GM18499 (cell line): ENCODE results near the gene ALDOB.

Experiments used
- ATAC-seq: cut with Tn5 transposase; IDR thresholded peaks from one replicate; pipeline ENCODE4 v1.9.1; 2021; ENCODE audit warnings: moderate number of reproducible peaks; ENCODE audit not compliant: insufficient read depth, unreplicated experiment

Gene ALDOB

GRCh38 chr9:101435601-101436079, at the start of gene ALDOB:
TSS of gene ALDOB (minus strand) at chr9:101435774. CDS start at chr9:101430887, 4,887 bp downstream.
- ATAC-seq = no peak

- ATAC-seq = no peak
Observed at GRCh38 chr9:101484046-101484445, 48.5 kb upstream of the ALDOB start.

- no peak for ATAC-seq
Observed at GRCh38 chr9:101481261-101481660, 45.7 kb upstream of the ALDOB start.

- no peak for ATAC-seq
Observed at GRCh38 chr9:101480386-101480785, 44.8 kb upstream of the ALDOB start.

GRCh38 chr9:101479338-101480030, 43.9 kb upstream of the ALDOB start:
- no peak for ATAC-seq

GRCh38 chr9:101478906-101479305, 43.3 kb upstream of the ALDOB start:
- no peak for ATAC-seq

- ATAC-seq = no peak
Observed at GRCh38 chr9:101478444-101478843, 42.9 kb upstream of the ALDOB start.

- no peak for ATAC-seq
Observed at GRCh38 chr9:101477736-101478135, 42.2 kb upstream of the ALDOB start.

- no peak for ATAC-seq
Observed at GRCh38 chr9:101477214-101477613, 41.6 kb upstream of the ALDOB start.

GRCh38 chr9:101476576-101477208, 41.1 kb upstream of the ALDOB start:
- ATAC-seq = no peak

- no peak for ATAC-seq
Observed at GRCh38 chr9:101472891-101473290, 37.3 kb upstream of the ALDOB start.

GRCh38 chr9:101470929-101471328, 35.4 kb upstream of the ALDOB start:
- ATAC-seq = no peak

- no peak for ATAC-seq
Observed at GRCh38 chr9:101470021-101470420, 34.4 kb upstream of the ALDOB start.

- ATAC-seq = no peak
Observed at GRCh38 chr9:101469026-101469425, 33.5 kb upstream of the ALDOB start.

- ATAC-seq = no peak
Observed at GRCh38 chr9:101468116-101468515, 32.5 kb upstream of the ALDOB start.

- ATAC-seq = no peak
Observed at GRCh38 chr9:101467690-101468089, 32.1 kb upstream of the ALDOB start.

- no peak for ATAC-seq
Observed at GRCh38 chr9:101466863-101467262, 31.3 kb upstream of the ALDOB start.

GRCh38 chr9:101465326-101465915, 29.8 kb upstream of the ALDOB start:
- no peak for ATAC-seq

- peak; percentile 44 for ATAC-seq
Observed at GRCh38 chr9:101463397-101463796, 27.8 kb upstream of the ALDOB start.

- no peak for ATAC-seq
Observed at GRCh38 chr9:101462558-101462957, 27.0 kb upstream of the ALDOB start.

GRCh38 chr9:101460965-101461364, 25.4 kb upstream of the ALDOB start:
- no peak for ATAC-seq
